Transverse colon (tissue), 3 donors: ENCODE data around the gene WDR7.

Experiments
- CTCF ChIP-seq, 5 experiments: fragments of 200-600 bp in 3 of 5; fragments of 450-650 bp in 2 of 5; sonication (generic) in 3 of 5; IDR thresholded peaks; 1 replicate in 2 of 5; 2 replicates in 3 of 5; pipeline ENCODE4 v1.5.1; 2016 to 2017; ENCODE audit warnings: antibody characterized with exemption in 5 of 5, inconsistent platforms in 3 of 5, mild to moderate bottlenecking in 2 of 5, moderate library complexity in 1 of 5
- POLR2A ChIP-seq: fragments of 450-650 bp; IDR thresholded peaks from one replicate; pipeline ENCODE4 v1.6.1; 2016; ENCODE audit warnings: antibody characterized with exemption, mild to moderate bottlenecking, moderate library complexity

DNA sequence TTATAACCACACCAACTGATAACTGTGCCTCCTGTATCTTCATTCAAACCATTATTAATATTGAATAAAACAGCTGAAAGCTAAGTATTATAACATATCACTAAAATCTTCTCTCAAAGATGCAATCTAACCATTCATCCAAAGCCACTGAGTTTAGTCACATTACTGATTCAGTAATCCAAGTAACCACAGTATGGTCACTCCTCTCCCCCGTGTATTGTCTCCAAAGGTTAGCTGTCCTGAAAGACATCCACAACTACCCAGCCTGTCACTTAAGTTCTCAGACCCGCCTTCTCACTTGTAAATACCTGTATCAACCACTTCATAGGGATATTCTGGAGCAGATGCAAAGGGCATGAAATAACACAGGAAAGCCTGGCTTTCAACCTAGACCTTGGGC lies 282.3 kb downstream of the WDR7 start:
- TF ChIP-seq CTCF (IDR thresholded peaks at IDR 0.05) (no peak), POLR2A (no peak)
